Thymus (tissue), 11 donors: ENCODE results near the gene SCGB1C2. TPM values are rescaled to one million over a fixed set of nuclear protein-coding genes. Genes with fewer than 3 reads are reported as not detected.

Source experiments
- DNase-seq, 9 donors: peaks; one replicate each; pipeline ENCODE4 v3.0.0-alpha.2; 2013; ENCODE audit warnings: low spot score in 9 of 9, low read depth in 6 of 9, missing footprints in 1 of 9
- H3K27ac ChIP-seq, 2 donors: one replicate each; pipeline ENCODE4 v1.5.1; 2013; ENCODE audit warnings: control low read depth in 1 of 2, low read depth in 1 of 2, low read length in 1 of 2, mild to moderate bottlenecking in 1 of 2, moderate library complexity in 1 of 2
- H3K27me3 ChIP-seq, 2 donors: one replicate each; pipeline ENCODE4 v1.5.1; 2013; ENCODE audit warnings: low read length in 1 of 2; ENCODE audit not compliant: control insufficient read depth in 2 of 2, insufficient read depth in 1 of 2
- H3K36me3 ChIP-seq, 2 donors: one replicate each; pipeline ENCODE4 v1.5.1; 2013; ENCODE audit warnings: low read length in 1 of 2, mild to moderate bottlenecking in 1 of 2, moderate library complexity in 1 of 2; ENCODE audit not compliant: control insufficient read depth in 2 of 2, insufficient read depth in 2 of 2
- H3K4me1 ChIP-seq, 2 donors: one replicate each; pipeline ENCODE4 v1.5.1; 2013; ENCODE audit warnings: low read length in 2 of 2; ENCODE audit not compliant: control insufficient read depth in 2 of 2, insufficient read depth in 2 of 2
- H3K4me3 ChIP-seq, 2 donors: one replicate each; pipeline ENCODE4 v1.5.1; 2013; ENCODE audit warnings: low read length in 2 of 2, control low read depth in 1 of 2, mild to moderate bottlenecking in 1 of 2
- H3K9me3 ChIP-seq, 2 donors: one replicate each; pipeline ENCODE4 v1.5.1; 2013; ENCODE audit warnings: low read length in 1 of 2, mild to moderate bottlenecking in 1 of 2; ENCODE audit not compliant: control insufficient read depth in 2 of 2, insufficient read depth in 1 of 2
- WGBS: extraction: QIAGEN DNeasy Blood & Tissue Kit; methylation state at CpG from one replicate; pipeline ENCODE4 v1.1.7; 2013; 5-methylcytosine and 5-hydroxymethylcytosine counted together
- polyA plus RNA-seq: library from polyadenylated mRNA; stranded (reverse); fragments of 200-250 nt; gene quantifications from one replicate; pipeline ENCODE4 v1.2.3, GENCODE V29; 2013
- total RNA-seq: library from RNA; stranded (reverse); fragments of 120-200 nt; gene quantifications from one replicate; pipeline ENCODE4 v1.2.4, GENCODE V29; 2013
- donor health status: healthy.

Gene SCGB1C2
- total and polyA plus RNA-seq, 2 donors, result 0.50 TPM; not detected in 1

DNA sequence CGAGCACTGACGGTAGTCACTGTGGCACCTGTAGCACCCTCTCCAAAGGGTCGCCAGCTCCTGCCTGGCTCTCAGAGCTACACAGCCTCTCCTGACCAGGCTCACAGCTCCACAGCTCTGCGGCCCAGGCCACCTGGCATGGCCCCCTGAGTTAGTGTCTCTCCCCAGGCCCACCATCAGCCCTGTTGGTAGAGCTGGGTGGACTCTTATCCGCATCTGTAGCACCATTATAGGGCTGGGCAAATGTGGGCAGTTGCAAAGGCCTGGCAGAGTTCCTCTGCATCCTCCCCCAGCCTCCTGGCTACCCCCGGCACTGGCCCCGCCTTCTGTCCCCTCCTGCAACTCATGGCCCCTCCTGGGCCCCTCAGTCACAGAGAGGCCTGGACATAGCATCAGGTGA is 18.2 kb downstream of the SCGB1C2 start:
- Histone ChIP-seq H3K36me3 (no peaks in the 10 kb centered on the region), H3K9me3 (no peaks in the 10 kb centered on the region), H3K4me1 (no peaks in the 10 kb centered on the region), H3K27ac (no peak overlapping the region), H3K27me3 (peaks cover 0 to 2% of the 10 kb centered on the region in 2 donors), H3K4me3 (no peak overlapping the region)
- WGBS, result 93% methylated on average over 7 of the region's 7 CpGs
- no peak for DNase-seq

- DNase-seq, result no peak
- H3K36me3 ChIP-seq, result no peaks in the 10 kb centered on the region
- peaks cover 0 to 2% of the 10 kb centered on the region in 2 donors for H3K27me3 ChIP-seq
- no peak overlapping the region for H3K27ac ChIP-seq
- WGBS, result 98% methylated on average over 28 of the region's 28 CpGs
- no peaks in the 10 kb centered on the region for H3K9me3 ChIP-seq
- no peak overlapping the region for H3K4me3 ChIP-seq
- H3K4me1 ChIP-seq, result no peaks in the 10 kb centered on the region
These were observed 18.8 kb downstream of the SCGB1C2 start for GRCh38 chr17:156094-156621.

GRCh38 chr17:156946-157345 is 19.6 kb downstream of the SCGB1C2 start:
- Histone ChIP-seq H3K9me3 (no peaks in the 10 kb centered on the region), H3K27me3 (no peaks in the 10 kb centered on the region), H3K27ac (no peak overlapping the region), H3K36me3 (no peaks in the 10 kb centered on the region), H3K4me3 (no peak overlapping the region), H3K4me1 (no peaks in the 10 kb centered on the region)
- DNase-seq, result no peak
- WGBS, result 95% methylated on average over 19 of the region's 19 CpGs

- Histone ChIP-seq H3K27ac (no peak overlapping the region), H3K27me3 (no peaks in the 10 kb centered on the region), H3K4me3 (no peak overlapping the region), H3K36me3 (no peaks in the 10 kb centered on the region), H3K9me3 (no peaks in the 10 kb centered on the region), H3K4me1 (no peaks in the 10 kb centered on the region)
- no peak for DNase-seq
- 94% methylated on average over 4 of the region's 4 CpGs for WGBS
These were observed 20.5 kb downstream of the SCGB1C2 start for GRCh38 chr17:157901-158300.

GRCh38 chr17:158379-158778 is 21.0 kb downstream of the SCGB1C2 start:
- Histone ChIP-seq H3K36me3 (no peaks in the 10 kb centered on the region), H3K9me3 (no peaks in the 10 kb centered on the region), H3K27me3 (no peaks in the 10 kb centered on the region), H3K4me3 (no peak overlapping the region), H3K4me1 (no peaks in the 10 kb centered on the region), H3K27ac (no peak overlapping the region)
- WGBS, result 97% methylated on average over 7 of the region's 7 CpGs
- DNase-seq, result no peak

DNA sequence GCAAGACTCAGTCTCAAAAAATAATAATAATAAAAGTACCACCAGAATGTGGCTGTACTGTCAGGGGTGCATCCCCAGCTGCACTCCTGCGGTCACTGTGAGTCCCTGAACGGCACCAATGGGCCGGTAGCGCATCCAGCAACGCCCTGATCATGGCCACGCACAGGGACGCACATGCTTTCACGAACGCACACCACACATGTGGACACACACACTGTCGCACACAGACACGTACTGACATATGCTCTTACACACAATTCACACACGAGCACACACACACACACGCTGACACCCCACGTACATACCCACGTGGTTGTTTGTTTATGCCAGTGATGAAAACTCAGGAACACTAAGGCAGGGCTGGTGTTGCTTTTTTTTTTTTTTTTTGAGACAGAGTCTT is 22.2 kb downstream of the SCGB1C2 start:
- no peak overlapping the region for H3K27ac ChIP-seq
- H3K4me1 ChIP-seq, result no peaks in the 10 kb centered on the region
- H3K36me3 ChIP-seq, result no peaks in the 10 kb centered on the region
- H3K9me3 ChIP-seq, result no peaks in the 10 kb centered on the region
- no peak overlapping the region for H3K4me3 ChIP-seq
- H3K27me3 ChIP-seq, result no peaks in the 10 kb centered on the region
- DNase-seq, result no peak
- whole genome bisulfite sequencing, result 97% methylated on average over 15 of the region's 15 CpGs

DNA sequence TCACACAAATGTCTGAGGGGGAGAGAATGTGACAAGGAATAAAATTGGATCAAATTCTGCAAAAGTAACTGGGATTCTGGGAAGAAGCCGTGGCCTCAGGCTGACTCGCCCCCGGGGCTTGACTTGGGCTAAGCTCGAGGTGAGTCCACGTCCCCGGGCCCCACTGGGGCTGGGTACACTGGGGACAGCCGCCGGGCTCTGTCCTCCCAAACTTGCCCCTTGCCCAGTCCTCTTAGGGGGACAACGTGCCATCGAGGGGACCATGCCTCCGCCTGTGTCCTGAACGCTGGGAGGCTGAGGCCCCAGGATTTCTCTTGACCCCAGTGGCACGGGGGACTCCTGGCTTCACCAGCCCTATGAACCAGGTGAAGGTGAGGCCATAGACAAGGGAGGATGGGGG is 23.0 kb downstream of the SCGB1C2 start:
- WGBS, result 95% methylated on average over 13 of the region's 13 CpGs
- Histone ChIP-seq H3K4me3 (no peak overlapping the region), H3K4me1 (no peaks in the 10 kb centered on the region), H3K36me3 (no peaks in the 10 kb centered on the region), H3K27me3 (no peaks in the 10 kb centered on the region), H3K27ac (no peak overlapping the region), H3K9me3 (no peaks in the 10 kb centered on the region)
- DNase-seq, result no peak

- H3K27me3 ChIP-seq, result no peaks in the 10 kb centered on the region
- H3K9me3 ChIP-seq, result no peaks in the 10 kb centered on the region
- no peaks in the 10 kb centered on the region for H3K36me3 ChIP-seq
- H3K4me3 ChIP-seq, result no peak overlapping the region
- H3K4me1 ChIP-seq, result no peaks in the 10 kb centered on the region
- no peak for DNase-seq
- 91% methylated on average over 10 of the region's 10 CpGs for WGBS
- no peak overlapping the region for H3K27ac ChIP-seq
These were observed 24.1 kb downstream of the SCGB1C2 start for GRCh38 chr17:161481-161880.

DNA sequence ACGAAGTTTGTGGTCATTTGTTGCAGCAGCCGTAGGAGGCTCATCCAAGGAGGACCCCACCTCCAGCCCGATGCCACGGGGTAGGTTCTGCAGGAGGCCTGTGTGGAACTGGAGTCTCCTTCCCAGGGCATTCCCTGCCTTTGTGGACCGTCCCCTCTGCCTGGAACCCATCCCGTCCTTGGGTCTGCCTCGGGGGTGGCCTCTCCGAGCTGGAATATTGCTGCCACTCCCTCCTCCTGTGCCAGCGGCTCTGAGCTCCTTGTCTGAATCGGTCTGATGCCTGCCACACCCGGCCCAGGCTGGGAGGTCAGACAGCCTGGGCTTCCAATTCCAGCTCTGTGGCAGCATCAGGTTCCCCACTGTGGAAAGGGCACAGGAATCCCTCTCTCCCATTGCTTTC is 25.3 kb downstream of the SCGB1C2 start:
- Histone ChIP-seq H3K36me3 (no peaks in the 10 kb centered on the region), H3K9me3 (no peaks in the 10 kb centered on the region), H3K4me1 (no peaks in the 10 kb centered on the region), H3K4me3 (no peak overlapping the region), H3K27me3 (no peaks in the 10 kb centered on the region), H3K27ac (no peak overlapping the region)
- no peak for DNase-seq
- 94% methylated on average over 11 of the region's 11 CpGs for WGBS
